ENCODE results near the gene DGKD.
A peak's percentile ranks its signal among the peaks of the same experiment; 100 is the strongest.

GRCh38 chr2:233354500-233354924, 218 bp downstream of the DGKD start:
- TF ChIP-seq, protein P1, sequence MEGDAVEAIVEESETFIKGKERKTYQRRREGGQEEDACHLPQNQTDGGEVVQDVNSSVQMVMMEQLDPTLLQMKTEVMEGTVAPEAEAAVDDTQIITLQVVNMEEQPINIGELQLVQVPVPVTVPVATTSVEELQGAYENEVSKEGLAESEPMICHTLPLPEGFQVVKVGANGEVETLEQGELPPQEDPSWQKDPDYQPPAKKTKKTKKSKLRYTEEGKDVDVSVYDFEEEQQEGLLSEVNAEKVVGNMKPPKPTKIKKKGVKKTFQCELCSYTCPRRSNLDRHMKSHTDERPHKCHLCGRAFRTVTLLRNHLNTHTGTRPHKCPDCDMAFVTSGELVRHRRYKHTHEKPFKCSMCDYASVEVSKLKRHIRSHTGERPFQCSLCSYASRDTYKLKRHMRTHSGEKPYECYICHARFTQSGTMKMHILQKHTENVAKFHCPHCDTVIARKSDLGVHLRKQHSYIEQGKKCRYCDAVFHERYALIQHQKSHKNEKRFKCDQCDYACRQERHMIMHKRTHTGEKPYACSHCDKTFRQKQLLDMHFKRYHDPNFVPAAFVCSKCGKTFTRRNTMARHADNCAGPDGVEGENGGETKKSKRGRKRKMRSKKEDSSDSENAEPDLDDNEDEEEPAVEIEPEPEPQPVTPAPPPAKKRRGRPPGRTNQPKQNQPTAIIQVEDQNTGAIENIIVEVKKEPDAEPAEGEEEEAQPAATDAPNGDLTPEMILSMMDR (IDR thresholded peaks at IDR 0.05), result peak; percentile 5
- no peak for TF ChIP-seq EZH2 (IDR thresholded peaks at IDR 0.05; ENCODE audit: borderline replicate concordance, insufficient read depth, low read depth, low read length, poor library complexity, severe bottlenecking)
